Naive B cell (primary cell): Measurements from ENCODE around the gene MAN1A1. TPM values are rescaled to one million over a fixed set of nuclear protein-coding genes. Genes with fewer than 3 reads are reported as not detected.
"Not testable (repeated sequence)": the region's sequence is repeated elsewhere in the genome, so short reads cannot be mapped to it uniquely, and the experiment has no call there.

Experiments
- ATAC-seq, 2 donors: fragments of 150-1000 bp; cut with Tn5 transposase; 2 replicates each; pipeline ENCODE4 v1.10.0; 2021; ENCODE audit warnings: low read depth in 2 of 2, mild to moderate bottlenecking in 2 of 2, moderate library complexity in 2 of 2
- DNase-seq: peaks from one replicate; pipeline ENCODE4 v3.0.0; 2022
- H3K27ac Mint-ChIP-seq, 6 donors: one replicate each; pipeline ENCODE4 v1.8.0; 2020 to 2022; ENCODE audit warnings: mild to moderate bottlenecking in 6 of 6, mixed read lengths in 6 of 6, moderate library complexity in 5 of 6, inconsistent platforms in 2 of 6
- H3K27me3 Mint-ChIP-seq, 3 donors: one replicate each; pipeline ENCODE4 v1.8.0; 2021 to 2022; ENCODE audit warnings: mixed read lengths in 3 of 3, mild to moderate bottlenecking in 1 of 3
- H3K36me3 Mint-ChIP-seq, 2 donors: one replicate each; pipeline ENCODE4 v1.8.0; 2020 to 2022; ENCODE audit warnings: mixed read lengths in 2 of 2, inconsistent platforms in 1 of 2, mild to moderate bottlenecking in 1 of 2
- H3K4me1 Mint-ChIP-seq, 3 donors: one replicate each; pipeline ENCODE4 v1.8.0; 2020 to 2022; ENCODE audit warnings: mixed read lengths in 3 of 3, inconsistent platforms in 1 of 3, mild to moderate bottlenecking in 1 of 3, moderate library complexity in 1 of 3
- H3K4me3 Mint-ChIP-seq, 8 donors: one replicate each; pipeline ENCODE4 v1.8.0; 2020 to 2022; ENCODE audit warnings: mild to moderate bottlenecking in 8 of 8, mixed read lengths in 8 of 8, moderate library complexity in 8 of 8, inconsistent platforms in 2 of 8
- H3K9me3 Mint-ChIP-seq, 7 donors: one replicate each; pipeline ENCODE4 v1.8.0; 2020 to 2022; ENCODE audit warnings: mixed read lengths in 7 of 7, mild to moderate bottlenecking in 5 of 7, inconsistent platforms in 2 of 7, moderate library complexity in 1 of 7
- polyA plus RNA-seq, 6 donors: library from polyadenylated mRNA; unstranded; fragments of 300-500 nt; fragmentation: Illumina TruSeq; gene quantifications; one replicate each; pipeline ENCODE4 v1.2.3, GENCODE V29; 2021; ENCODE audit warnings: low read depth in 6 of 6

Gene MAN1A1
- polyA plus RNA-seq, 6 donors from 2014 or later = 14.2 to 23.1 (median 19.0) TPM

GRCh38 chr6:119301429-119301828, 48.1 kb downstream of the MAN1A1 start:
- Mint-ChIP-seq H3K27ac (no peak overlapping the region), H3K36me3 (peaks cover 11 to 27% of the 10 kb centered on the region in 2 donors), H3K27me3 (no peaks in the 10 kb centered on the region), H3K4me3 (no peak overlapping the region), H3K9me3 (no peaks in the 10 kb centered on the region), H3K4me1 (peaks cover 6 to 14% (median 7%) of the 10 kb centered on the region in 3 donors)
- DNase-seq (no peak), ATAC-seq (no peak)

- H3K9me3 Mint-ChIP-seq = no peaks in the 10 kb centered on the region
- peak overlapping the region in 4 of 6 donors; percentile 26 to 88 (median 56) for H3K27ac Mint-ChIP-seq
- ATAC-seq (no peak), DNase-seq (no peak)
- peaks cover 11 to 17% of the 10 kb centered on the region in 2 donors for H3K36me3 Mint-ChIP-seq
- H3K4me3 Mint-ChIP-seq = no peak overlapping the region
- peaks cover 6 to 14% (median 10%) of the 10 kb centered on the region in 3 donors for H3K4me1 Mint-ChIP-seq
- H3K27me3 Mint-ChIP-seq = no peaks in the 10 kb centered on the region
Observed at GRCh38 chr6:119299694-119300093, 49.9 kb downstream of the MAN1A1 start.

DNA sequence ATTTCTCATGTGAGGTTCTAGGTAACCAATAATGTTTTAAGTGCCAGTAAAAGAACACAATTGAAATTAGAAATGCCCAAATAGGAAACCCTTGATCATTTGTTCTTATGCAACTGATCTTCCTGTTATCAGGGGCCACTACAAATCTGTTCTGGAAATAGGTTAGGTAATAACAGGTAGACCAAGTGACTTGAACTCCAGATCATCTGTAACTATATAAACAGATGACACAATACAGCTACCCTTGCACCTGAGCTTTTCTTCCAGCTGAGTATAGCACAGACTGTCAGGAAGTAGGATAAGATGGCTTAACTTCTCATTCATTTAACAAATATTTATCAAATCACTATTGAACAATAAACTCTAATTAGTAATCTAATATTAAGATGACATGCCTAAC, 52.5 kb downstream of the MAN1A1 start:
- ATAC-seq (no peak), DNase-seq (no peak)
- Mint-ChIP-seq H3K36me3 (peaks cover 0 to 8% of the 10 kb centered on the region in 2 donors), H3K4me3 (no peak overlapping the region), H3K4me1 (peaks cover 0 to 9% (median 8%) of the 10 kb centered on the region in 3 donors), H3K27me3 (no peaks in the 10 kb centered on the region), H3K9me3 (no peaks in the 10 kb centered on the region), H3K27ac (no peak overlapping the region)

DNA sequence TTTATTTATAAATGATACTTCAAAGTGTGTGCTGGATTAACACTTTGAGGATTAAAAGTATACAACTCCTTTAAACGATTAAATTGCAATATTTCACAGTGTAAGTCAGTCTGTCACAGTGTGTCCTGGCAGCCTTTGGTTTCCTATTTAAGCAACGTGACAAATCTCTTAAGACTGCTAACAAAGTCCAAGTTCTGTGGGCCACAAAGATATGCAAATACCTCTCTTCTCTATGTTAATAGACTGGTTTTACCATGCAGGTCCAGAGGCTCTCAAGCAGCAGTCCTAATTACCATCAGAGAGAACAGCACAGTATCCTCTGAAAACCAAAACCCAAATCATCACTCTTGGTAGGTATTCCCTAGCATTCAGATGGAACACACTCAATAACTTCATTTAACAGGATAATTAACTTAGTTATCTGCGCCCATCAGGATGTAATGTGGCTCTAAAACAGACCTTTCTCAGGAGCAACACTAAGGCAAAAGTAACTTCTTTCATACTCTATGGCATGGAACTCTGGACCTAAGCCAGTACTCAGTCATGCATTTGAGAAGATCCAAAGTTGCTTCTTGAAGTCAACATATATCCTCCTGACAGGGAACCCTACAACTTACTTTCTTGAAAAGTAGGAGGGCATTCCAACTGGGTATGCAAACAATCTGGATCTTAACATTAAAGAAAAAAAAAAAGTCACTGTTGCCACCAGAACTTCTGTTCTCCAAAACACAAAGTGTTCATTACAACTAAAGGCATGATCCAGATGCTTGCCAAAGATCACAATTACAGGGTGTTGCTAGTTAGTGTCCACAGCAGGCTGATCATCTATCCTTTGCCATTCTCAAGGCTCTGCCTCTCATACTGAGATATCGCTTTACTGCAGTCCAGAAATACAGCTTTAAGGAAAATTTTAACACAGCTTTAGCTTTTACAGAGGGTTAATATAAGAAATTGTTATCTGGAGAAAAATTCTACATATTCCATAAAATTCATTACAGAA, 53.2 kb downstream of the MAN1A1 start:
- H3K4me1 Mint-ChIP-seq = peaks cover 0 to 9% (median 8%) of the 10 kb centered on the region in 3 donors
- ATAC-seq (no peak), DNase-seq (no peak)
- H3K4me3 Mint-ChIP-seq = no peak overlapping the region
- peaks cover 0 to 8% of the 10 kb centered on the region in 2 donors for H3K36me3 Mint-ChIP-seq
- no peaks in the 10 kb centered on the region for H3K27me3 Mint-ChIP-seq
- no peak overlapping the region for H3K27ac Mint-ChIP-seq
- H3K9me3 Mint-ChIP-seq = no peaks in the 10 kb centered on the region

GRCh38 chr6:119294984-119295383, 54.6 kb downstream of the MAN1A1 start:
- DNase-seq (no peak), ATAC-seq (no peak)
- Mint-ChIP-seq H3K4me3 (no peak overlapping the region), H3K27ac (no peak overlapping the region), H3K27me3 (no peaks in the 10 kb centered on the region), H3K4me1 (peaks cover 0 to 9% (median 8%) of the 10 kb centered on the region in 3 donors), H3K9me3 (no peaks in the 10 kb centered on the region), H3K36me3 (peaks cover 0 to 10% of the 10 kb centered on the region in 2 donors)

DNA sequence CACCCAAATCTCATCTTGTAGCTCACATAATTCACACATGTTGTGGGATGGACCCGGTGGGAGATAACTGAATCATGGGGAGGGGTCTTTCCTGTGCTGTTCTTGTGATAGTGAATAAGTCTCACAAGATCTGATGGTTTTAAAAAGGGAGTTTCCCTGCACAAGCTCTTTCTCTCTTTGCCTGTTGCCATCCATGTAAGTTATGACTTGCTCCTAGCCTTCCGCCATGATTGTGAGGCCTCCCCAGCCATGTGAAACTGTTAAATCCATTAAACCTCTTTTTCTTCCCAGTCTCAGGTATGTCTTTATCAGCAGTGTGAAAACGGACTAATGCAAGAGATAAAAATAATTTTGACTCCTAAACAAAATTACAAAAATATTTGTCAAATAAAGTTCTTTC, 58.5 kb downstream of the MAN1A1 start:
- not testable (repeated sequence) for H3K27me3 Mint-ChIP-seq, ATAC-seq, H3K4me1 Mint-ChIP-seq, H3K4me3 Mint-ChIP-seq, DNase-seq, H3K9me3 Mint-ChIP-seq, H3K27ac Mint-ChIP-seq
- H3K36me3 Mint-ChIP-seq = peaks cover 0 to 13% of the 10 kb centered on the region in 2 donors

- H3K9me3 Mint-ChIP-seq = no peaks in the 10 kb centered on the region
- H3K4me3 Mint-ChIP-seq = no peak overlapping the region
- H3K4me1 Mint-ChIP-seq = peaks cover 0 to 3% (median 0%) of the 10 kb centered on the region in 3 donors
- H3K27ac Mint-ChIP-seq = no peak overlapping the region
- H3K27me3 Mint-ChIP-seq = no peaks in the 10 kb centered on the region
- H3K36me3 Mint-ChIP-seq = peaks cover 0 to 13% of the 10 kb centered on the region in 2 donors
- no peak for ATAC-seq
- DNase-seq = no peak
Observed at GRCh38 chr6:119290306-119290705, 59.3 kb downstream of the MAN1A1 start.

DNA sequence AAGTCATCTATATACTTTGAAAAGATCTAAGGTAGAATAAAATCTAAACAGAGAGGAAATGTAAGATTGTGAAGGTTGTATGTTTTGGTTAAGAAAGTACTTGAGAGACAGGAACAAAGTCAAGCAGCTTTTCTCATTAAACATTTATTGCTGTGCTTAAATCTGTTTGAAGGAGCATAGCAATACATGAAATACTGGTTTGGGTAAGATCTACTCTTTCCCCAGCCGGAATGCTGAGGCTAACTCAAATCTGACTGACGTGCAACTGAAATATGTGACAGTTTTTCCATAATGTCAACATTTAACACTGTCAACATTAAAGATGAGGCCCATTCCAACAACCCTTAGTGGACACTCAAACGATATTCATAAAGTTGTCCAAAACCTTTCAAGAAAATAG, 59.9 kb downstream of the MAN1A1 start:
- no peak overlapping the region for H3K4me3 Mint-ChIP-seq
- peaks cover 0 to 3% (median 0%) of the 10 kb centered on the region in 7 donors for H3K9me3 Mint-ChIP-seq
- peaks cover 0 to 2% (median 0%) of the 10 kb centered on the region in 3 donors for H3K4me1 Mint-ChIP-seq
- H3K27ac Mint-ChIP-seq = no peak overlapping the region
- ATAC-seq (no peak), DNase-seq (no peak)
- peaks cover 0 to 13% of the 10 kb centered on the region in 2 donors for H3K36me3 Mint-ChIP-seq
- H3K27me3 Mint-ChIP-seq = no peaks in the 10 kb centered on the region

DNA sequence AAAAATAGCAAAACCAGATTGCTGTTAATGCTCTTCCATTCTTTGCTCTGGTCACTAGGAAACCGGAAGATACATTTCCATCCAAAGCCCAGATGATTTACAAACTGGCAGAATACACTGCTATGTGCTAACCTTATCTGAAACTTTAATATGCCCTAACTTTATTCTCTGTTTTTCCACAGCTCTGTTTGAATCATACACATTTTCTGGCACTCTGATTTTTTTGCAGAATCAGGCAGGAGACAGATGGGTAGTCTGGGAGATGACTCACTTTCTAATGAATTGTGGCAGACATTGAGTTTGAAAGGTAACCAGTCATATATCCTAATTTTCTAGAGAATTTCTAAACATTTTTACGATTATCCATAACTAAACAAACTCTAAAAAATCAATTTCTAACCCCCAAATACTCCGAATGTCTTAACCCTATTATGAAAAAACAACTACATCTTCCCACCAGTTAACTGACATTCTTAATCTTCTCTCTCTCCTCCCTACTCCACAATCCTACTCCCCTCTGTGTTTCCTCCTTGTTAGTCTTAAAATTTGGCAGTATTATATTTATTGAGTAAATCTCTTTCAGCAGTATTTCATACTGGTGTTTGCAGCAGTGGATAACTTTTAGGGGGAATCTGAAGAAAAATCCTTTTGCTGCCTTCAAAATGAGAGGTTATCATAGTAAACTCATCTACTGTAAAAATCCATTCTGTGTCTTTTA, 63.5 kb downstream of the MAN1A1 start:
- DNase-seq (no peak), ATAC-seq (no peak)
- no peak overlapping the region for H3K4me3 Mint-ChIP-seq
- H3K36me3 Mint-ChIP-seq = peaks cover 0 to 18% of the 10 kb centered on the region in 2 donors
- H3K27ac Mint-ChIP-seq = no peak overlapping the region
- H3K27me3 Mint-ChIP-seq = no peaks in the 10 kb centered on the region
- peaks cover 6 to 9% (median 8%) of the 10 kb centered on the region in 3 donors for H3K4me1 Mint-ChIP-seq
- peaks cover 0 to 3% (median 0%) of the 10 kb centered on the region in 7 donors for H3K9me3 Mint-ChIP-seq

- H3K27me3 Mint-ChIP-seq = no peaks in the 10 kb centered on the region
- peak; percentile 38 to 49 for ATAC-seq
- H3K27ac Mint-ChIP-seq = peak overlapping the region in 2 of 6 donors; percentile 75 to 88
Observed at GRCh38 chr6:119284861-119285521, 64.6 kb downstream of the MAN1A1 start.

DNA sequence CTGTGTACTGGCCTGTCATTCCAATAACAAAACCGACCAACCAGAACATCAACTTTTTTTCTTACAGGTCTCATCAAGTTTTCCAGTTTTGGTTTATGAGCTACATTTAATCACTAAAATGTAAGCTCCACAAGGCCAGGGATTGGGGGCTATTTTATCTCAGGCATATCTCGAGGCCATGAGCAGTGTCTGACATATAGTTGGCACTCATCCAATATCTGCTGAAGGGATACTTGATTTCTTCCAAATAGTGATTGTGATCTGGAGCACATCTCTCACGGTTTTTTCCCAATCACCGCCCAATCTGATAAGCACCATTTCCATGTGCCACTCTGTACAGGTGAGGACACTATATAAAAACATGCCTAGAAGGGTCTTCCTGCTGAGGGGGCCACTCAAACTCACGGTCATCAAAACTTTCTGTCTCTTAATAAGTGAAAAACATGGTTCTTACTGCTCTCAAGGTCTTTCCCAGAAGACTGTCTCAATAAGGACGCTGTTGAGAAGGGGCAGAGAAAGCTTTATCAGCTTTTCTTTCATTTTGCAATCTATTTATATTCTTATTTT, 65.5 kb downstream of the MAN1A1 start:
- no peak for DNase-seq
- Mint-ChIP-seq H3K4me3 (no peak overlapping the region), H3K27ac (peak overlapping the region in 1 of 6 donors; percentile 66)

More at GRCh38 chr6:119284861-119285521, 64.6 kb downstream of the MAN1A1 start:
- Mint-ChIP-seq H3K36me3 (peaks cover 0 to 12% of the 10 kb centered on the region in 2 donors), H3K4me1 (peaks cover 6 to 9% (median 8%) of the 10 kb centered on the region in 3 donors), H3K4me3 (no peak overlapping the region), H3K9me3 (peaks cover 0 to 3% (median 0%) of the 10 kb centered on the region in 7 donors)
- no peak for DNase-seq

GRCh38 chr6:119283214-119283613, 66.3 kb downstream of the MAN1A1 start:
- no peaks in the 10 kb centered on the region for H3K27me3 Mint-ChIP-seq
- peaks cover 6 to 9% (median 8%) of the 10 kb centered on the region in 3 donors for H3K4me1 Mint-ChIP-seq
- peaks cover 0 to 3% (median 0%) of the 10 kb centered on the region in 7 donors for H3K9me3 Mint-ChIP-seq
- peaks cover 0 to 12% of the 10 kb centered on the region in 2 donors for H3K36me3 Mint-ChIP-seq
- DNase-seq (no peak), ATAC-seq (no peak)
- H3K27ac Mint-ChIP-seq = peak overlapping the region in 3 of 6 donors; percentile 6 to 76 (median 48)
- no peak overlapping the region for H3K4me3 Mint-ChIP-seq

More for the DNA sequence above, 65.5 kb downstream of the MAN1A1 start:
- Mint-ChIP-seq H3K36me3 (peaks cover 0 to 12% of the 10 kb centered on the region in 2 donors), H3K27me3 (no peaks in the 10 kb centered on the region), H3K4me1 (peaks cover 6 to 9% (median 8%) of the 10 kb centered on the region in 3 donors), H3K9me3 (peaks cover 0 to 3% (median 0%) of the 10 kb centered on the region in 7 donors)
- no peak for ATAC-seq
